K562 (cell line): Measurements from ENCODE around the gene MVD. TPM values are rescaled to one million over a fixed set of nuclear protein-coding genes. Genes with fewer than 3 reads are reported as not detected.

Experiments
- ATAC-seq: fragments of 200-7000 bp; cut with Tn5 transposase; 3 replicates; pipeline ENCODE4 v1.9.1; 2020; ENCODE audit warnings: moderate library complexity
- BruUV-seq: library from RNA; stranded (reverse); fragments of 400-500 nt; replicated peaks from 2 replicates; lab custom pipeline; 2021; lab: Mats Ljungman, UMichigan
- CTCF ChIA-PET: fragments of 300-600 bp; formaldehyde crosslinking; extraction: SDS; loops from one replicate; lab custom pipeline; 2021; ENCODE audit warnings: low intra/inter-chr PET ratio; lab: Yijun Ruan, JAX
- POLR2A ChIA-PET: fragments of 300-600, 350-650 bp; sonication (Branson Sonifier 250); formaldehyde crosslinking; extraction: SDS; loops from one replicate; lab custom pipeline; 2021; ENCODE audit warnings: antibody characterized with exemption, inconsistent platforms; lab: Yijun Ruan, JAX
- DNase-seq, 4 experiments: peaks; one replicate each; pipeline versions ENCODE4 v3.0.0 to v3.0.0-alpha.2; 2011 to 2018; ENCODE audit warnings: low spot score in 3 of 4, mixed read lengths in 3 of 4; ENCODE audit errors: extremely low read depth in 1 of 4
- FAIRE-seq: peaks from 2 replicates; lab custom pipeline; 2011; peaks lifted over from hg19 to GRCh38; lab: Jason Lieb, UNC
- H2AFZ ChIP-seq: 2 replicates; pipeline ENCODE4 v1.6.0; 2011; ENCODE audit warnings: low read depth, low read length, control low read depth, inconsistent platforms
- H3K27ac ChIP-seq: fragments of 200-600 bp; 3 replicates; pipeline ENCODE4 v1.8.0; 2011; ENCODE audit warnings: low read depth, mild to moderate bottlenecking, control low read depth, inconsistent platforms, low read length, moderate library complexity, mixed read lengths; ENCODE audit errors: extremely low read depth
- H3K27me3 ChIP-seq, 2 experiments: fragments of 300-600 bp in 1 of 2; 2 replicates in 1 of 2; 3 replicates in 1 of 2; pipeline versions ENCODE4 v1.6.0 to v1.8.0; 2011; ENCODE audit warnings: inconsistent platforms in 2 of 2, low read length in 2 of 2, mild to moderate bottlenecking in 1 of 2, mixed read lengths in 1 of 2, moderate library complexity in 1 of 2; ENCODE audit not compliant: control insufficient read depth in 2 of 2, insufficient read depth in 2 of 2
- H3K36me3 ChIP-seq: fragments of 300-600 bp; 3 replicates; pipeline ENCODE4 v1.8.0; 2011; ENCODE audit warnings: mild to moderate bottlenecking, low read length, inconsistent platforms; ENCODE audit not compliant: control insufficient read depth, insufficient read depth
- H3K4me1 ChIP-seq, 2 experiments: fragments of 200-600 bp in 1 of 2; replicated peaks in 1 of 2; 2 replicates in 1 of 2; 3 replicates in 1 of 2; pipeline versions ENCODE4 v1.5.1 to v1.8.0; 2011; ENCODE audit warnings: inconsistent platforms in 2 of 2, low read length in 2 of 2, mild to moderate bottlenecking in 1 of 2, mixed read lengths in 1 of 2, moderate library complexity in 1 of 2; ENCODE audit not compliant: control insufficient read depth in 2 of 2, insufficient read depth in 2 of 2
- H3K4me2 ChIP-seq: 2 replicates; pipeline ENCODE4 v1.6.1; 2011; ENCODE audit warnings: low read length, control low read depth, inconsistent platforms, mixed read lengths; ENCODE audit not compliant: insufficient read depth
- H3K4me3 ChIP-seq: fragments of 200-600 bp; sonication (generic), shearing (Covaris generic); 2 replicates; pipeline ENCODE4 v1.5.1; 2016; ENCODE audit warnings: control low read depth, inconsistent platforms
- H3K79me2 ChIP-seq: fragments of 200-600 bp; 3 replicates; pipeline ENCODE4 v1.8.0; 2011; ENCODE audit warnings: low read length, inconsistent platforms; ENCODE audit not compliant: control insufficient read depth, insufficient read depth
- H3K9ac ChIP-seq, 2 experiments: 2 replicates each; pipeline versions ENCODE4 v1.6.0 to v1.6.1; 2011; ENCODE audit warnings: low read depth in 2 of 2, low read length in 2 of 2, control low read depth in 1 of 2, inconsistent platforms in 1 of 2, mild to moderate bottlenecking in 1 of 2, mixed read lengths in 1 of 2; ENCODE audit not compliant: insufficient read depth in 1 of 2
- H3K9me1 ChIP-seq: one replicate; pipeline ENCODE4 v1.6.0; 2011; ENCODE audit warnings: inconsistent platforms, mild to moderate bottlenecking, low read length, moderate library complexity; ENCODE audit not compliant: control insufficient read depth, insufficient read depth
- H3K9me3 ChIP-seq: replicated peaks from 2 replicates; pipeline ENCODE4 v1.5.1; 2011; ENCODE audit warnings: low read depth, low read length, inconsistent platforms; ENCODE audit not compliant: control insufficient read depth, insufficient read depth
- H4K20me1 ChIP-seq: replicated peaks from 2 replicates; pipeline ENCODE4 v1.6.1; 2011; ENCODE audit warnings: low read length, inconsistent platforms, mixed read lengths; ENCODE audit not compliant: control insufficient read depth, insufficient read depth
- CCAR2 ChIP-seq: fragments of 200-400 bp; formaldehyde crosslinking; IDR thresholded peaks from 2 replicates; pipeline ENCODE4 v1.6.1; 2017; ENCODE audit warnings: mild to moderate bottlenecking, low read depth, low read length
- E2F1 ChIP-seq: sonication (generic); formaldehyde crosslinking; IDR thresholded peaks from 2 replicates; pipeline ENCODE4 v1.8.1; 2023; ENCODE audit warnings: mild to moderate bottlenecking, missing genetic modification reagents, moderate library complexity
- HDGF ChIP-seq: fragments of 450-650 bp; IDR thresholded peaks from 2 replicates; pipeline ENCODE4 v1.6.1; 2016
- JUN ChIP-seq, 2 experiments: sonication (generic) in 1 of 2; formaldehyde crosslinking in 1 of 2; IDR thresholded peaks; 2 replicates each; pipeline versions ENCODE4 v1.6.1 to v1.8.0; 2012 to 2022; ENCODE audit warnings: borderline replicate concordance in 2 of 2, mild to moderate bottlenecking in 2 of 2, improper control_type of control experiment in 1 of 2, low read depth in 1 of 2, low read length in 1 of 2, missing genetic modification reagents in 1 of 2
- POLR2AphosphoS5 ChIP-seq: IDR thresholded peaks from 2 replicates; pipeline ENCODE4 v1.6.1; 2011; ENCODE audit warnings: mild to moderate bottlenecking, low read depth, low read length, moderate library complexity; ENCODE audit not compliant: control insufficient read depth, insufficient read depth
- POLR2G ChIP-seq: fragments of 200-400 bp; formaldehyde crosslinking; IDR thresholded peaks from 2 replicates; pipeline ENCODE4 v1.6.1; 2017; ENCODE audit warnings: low read depth, mild to moderate bottlenecking, antibody characterized with exemption, low read length, moderate library complexity
- ZFP1 ChIP-seq: fragments of 450-650 bp; formaldehyde crosslinking; IDR thresholded peaks from 2 replicates; pipeline ENCODE4 v1.4.0; 2020; ENCODE audit warnings: mild to moderate bottlenecking, mixed read lengths
- ZFP36 ChIP-seq: fragments of 150-350 bp; IDR thresholded peaks from 2 replicates; pipeline ENCODE4 v1.6.1; 2018; ENCODE audit warnings: low read length, low read depth; ENCODE audit not compliant: partially characterized antibody
- ZNF436 ChIP-seq: fragments of 250-450, 450-650 bp; sonication (Bioruptor Pico); formaldehyde crosslinking; IDR thresholded peaks from 2 replicates; pipeline ENCODE4 v1.7.0; 2020; ENCODE audit warnings: mild to moderate bottlenecking
- WGBS: fragments of 100-300 bp; shearing (Covaris generic); methylation state at CpG from one replicate; pipeline ENCODE4 v1.1.6; 2016; ENCODE audit warnings: low coverage, mixed read lengths; ENCODE audit not compliant: insufficient coverage; ENCODE audit errors: missing lambda C conversion rate; 5-methylcytosine and 5-hydroxymethylcytosine counted together
- in situ Hi-C: fragments of 300-500 bp; cut with MboI; formaldehyde crosslinking; loops from 4 replicates; pipeline ENCODE4 v1.15.0; 2018; ENCODE audit warnings: inconsistent platforms, mixed read lengths
- intact Hi-C: fragments of 100-400 bp; cut with micrococcal nuclease; formaldehyde crosslinking; loops from 2 replicates; pipeline ENCODE4 v1.14.2; 2022
- polyA plus RNA-seq, 8 experiments: library from polyadenylated mRNA; depleted of rRNA in 4 of 8; stranded (reverse) in 5 of 8; unstranded in 3 of 8; fragments of >200 nt; fragmentation: Nextera tagmentation in 2 of 8; fragmentation: Illumina TruSeq in 1 of 8; extraction: Ambion mirVana in 2 of 8; extraction: Trizol in 1 of 8; gene quantifications; 2 replicates each; pipeline versions ENCODE4 v1.2.1 to v1.2.3, GENCODE V29; 2011 to 2014; ENCODE audit warnings: inconsistent platforms in 1 of 8, missing spikeins in 1 of 8
- total RNA-seq, 7 experiments: library from RNA; depleted of rRNA in 6 of 7; stranded (reverse); fragments of >200 nt in 6 of 7; fragmentation: Illumina TruSeq in 2 of 7; extraction: Trizol in 2 of 7; gene quantifications; 2 replicates each; pipeline versions ENCODE4 v1.2.1 to v1.2.3, GENCODE V29; 2011 to 2021; ENCODE audit warnings: low replicate concordance in 1 of 7

MVD gene
- total and polyA plus RNA-seq, 9 of the 15 experiments (the other 6 are each of a cell fraction or from before 2014, with no cell fraction given): 12.2 to 141 (median 45.3) TPM

GRCh38 chr16:88640498-88641247, 22.2 kb downstream of the MVD start:
- ATAC-seq (no peak), FAIRE-seq (peak; percentile 23), DNase-seq (no peak)
- peak overlapping the region in 1 of 2 experiments; percentile 49; a peak in 1 of 4 replicates for H3K9ac ChIP-seq
- 48% methylated on average over 17 of the region's 17 CpGs for WGBS
- no peak overlapping the region for H3K4me2 ChIP-seq
- no peaks in the 10 kb centered on the region for H3K9me1 ChIP-seq
- intact Hi-C loops (no loop called here), in situ Hi-C loops (no loop called here)
- peaks cover 3 to 75% of the 10 kb centered on the region in 2 experiments; a peak in 3 of 5 replicates for H3K4me1 ChIP-seq
- ChIA-PET CTCF (no interaction called here), POLR2A (interaction anchor here (0.6 to 1.0 kb wide), 2 partner anchors 42 to 61 kb away, joined by 3 read pairs; no protein-coding TSS in a partner anchor)
- no peak overlapping the region for H3K4me3 ChIP-seq
- H3K79me2 ChIP-seq: no peaks in the 10 kb centered on the region
- H3K27me3 ChIP-seq: peaks cover 13 to 18% of the 10 kb centered on the region in 2 experiments; a peak in 3 of 5 replicates
- TF ChIP-seq E2F1 (CRISPR knock-in tag) (no peak), POLR2AphosphoS5 (0 out of 2 replicates have a peak, but pooled peaks have one; percentile 3), CCAR2 (no peak), JUN (IDR thresholded peaks at IDR 0.05; ENCODE audit: borderline replicate concordance, low read depth, low read length) (no peak), JUN (CRISPR knock-in tag; IDR thresholded peaks at IDR 0.05; ENCODE audit: borderline replicate concordance) (no peak), ZFP1 (CRISPR knock-in tag) (no peak), HDGF (no peak), ZNF436 (CRISPR knock-in tag) (peak; percentile 71; the same call in 1 of the 2 replicates), ZFP36 (peak; percentile 80), POLR2G (peak; percentile 57; the same call in 1 of the 2 replicates)
- no peak overlapping the region for H2AFZ ChIP-seq
- peaks cover 13% of the 10 kb centered on the region; the same call in 1 of the 3 replicates for H3K36me3 ChIP-seq
- no peaks in the 10 kb centered on the region for H3K9me3 ChIP-seq
- H3K27ac ChIP-seq: no peak overlapping the region
- no TSS peak for BruUV-seq
- peaks cover 8% of the 10 kb centered on the region; the same call in 1 of the 2 replicates for H4K20me1 ChIP-seq
